IMR-90 (cell line): ENCODE data around the gene POU2F1. TPM values are rescaled to one million over a fixed set of nuclear protein-coding genes. Genes with fewer than 3 reads are reported as not detected.

Experiments used
- ATAC-seq: fragments of 200-7000 bp; cut with Tn5 transposase; 2 replicates; pipeline ENCODE4 v1.9.1; 2020; ENCODE audit warnings: low read depth, mild to moderate bottlenecking, moderate library complexity
- BruUV-seq: library from RNA; stranded (reverse); fragments of 400-500 nt; replicated peaks from 2 replicates; lab custom pipeline; 2021; lab: Mats Ljungman, UMichigan
- CTCF ChIA-PET: fragments of 300-600 bp; formaldehyde crosslinking; extraction: SDS; loops from one replicate; lab custom pipeline; 2021; ENCODE audit warnings: antibody characterized with exemption; lab: Yijun Ruan, JAX
- POLR2A ChIA-PET: fragments of 300-600 bp; sonication (Branson Sonifier 250); formaldehyde crosslinking; loops from one replicate; lab custom pipeline; 2022; ENCODE audit warnings: antibody characterized with exemption; ENCODE audit not compliant: unreplicated experiment; lab: Charles Lee
- DNase-seq: peaks from one replicate; pipeline ENCODE4 v3.0.0; 2013
- H2AFZ ChIP-seq: replicated peaks from 2 replicates; pipeline ENCODE3; 2013; ENCODE audit warnings: low read length, mild to moderate bottlenecking; ENCODE audit not compliant: poor library complexity
- H2AK5ac ChIP-seq: 2 replicates; pipeline ENCODE4 v1.6.1; 2013; ENCODE audit warnings: low read depth, low read length, inconsistent platforms
- H2AK9ac ChIP-seq: replicated peaks from 2 replicates; pipeline ENCODE3; 2013; ENCODE audit warnings: mild to moderate bottlenecking, low read depth, low read length, moderate library complexity; ENCODE audit not compliant: poor library complexity
- H2BK120ac ChIP-seq: 2 replicates; pipeline ENCODE4 v1.6.1; 2013; ENCODE audit warnings: low read depth, low read length, inconsistent platforms
- H2BK15ac ChIP-seq: 3 replicates; pipeline ENCODE4 v1.6.1; 2013; ENCODE audit warnings: low read depth, low read length, inconsistent platforms
- H2BK20ac ChIP-seq: 2 replicates; pipeline ENCODE4 v1.6.1; 2013; ENCODE audit warnings: low read depth, mild to moderate bottlenecking, inconsistent platforms, low read length, moderate library complexity
- H2BK5ac ChIP-seq: 2 replicates; pipeline ENCODE4 v1.6.1; 2013; ENCODE audit warnings: mild to moderate bottlenecking, low read depth, low read length, inconsistent platforms; ENCODE audit not compliant: poor library complexity, severe bottlenecking
- H3K14ac ChIP-seq: replicated peaks from 2 replicates; pipeline ENCODE4 v1.6.1; 2013; ENCODE audit warnings: low read depth, low read length, inconsistent platforms
- H3K18ac ChIP-seq: 2 replicates; pipeline ENCODE4 v1.6.1; 2013; ENCODE audit warnings: low read depth, low read length, control low read depth
- H3K23ac ChIP-seq: 2 replicates; pipeline ENCODE4 v1.6.1; 2013; ENCODE audit warnings: low read depth, low read length, inconsistent platforms
- H3K27ac ChIP-seq: 2 replicates; pipeline ENCODE4 v1.5.1; 2013; ENCODE audit warnings: mild to moderate bottlenecking, control low read depth, low read length; ENCODE audit not compliant: insufficient read depth
- H3K27me3 ChIP-seq: 2 replicates; pipeline ENCODE4 v1.6.1; 2013; ENCODE audit warnings: low read length; ENCODE audit not compliant: control insufficient read depth, insufficient read depth
- H3K36me3 ChIP-seq: 2 replicates; pipeline ENCODE4 v1.6.1; 2013; ENCODE audit warnings: low read length, mixed read lengths; ENCODE audit not compliant: control insufficient read depth, insufficient read depth
- H3K4ac ChIP-seq: 2 replicates; pipeline ENCODE4 v1.6.1; 2013; ENCODE audit warnings: low read depth, low read length, inconsistent platforms
- H3K4me1 ChIP-seq: 2 replicates; pipeline ENCODE4 v1.6.1; 2013; ENCODE audit warnings: low read length, mixed read lengths; ENCODE audit not compliant: control insufficient read depth, insufficient read depth
- H3K4me2 ChIP-seq: 2 replicates; pipeline ENCODE4 v1.6.1; 2013; ENCODE audit warnings: low read depth, mild to moderate bottlenecking, control low read depth, low read length, moderate library complexity
- H3K4me3 ChIP-seq: 2 replicates; pipeline ENCODE4 v1.5.1; 2013; ENCODE audit warnings: low read depth, mild to moderate bottlenecking, control low read depth, low read length, moderate library complexity; ENCODE audit not compliant: insufficient read depth
- H3K56ac ChIP-seq: 2 replicates; pipeline ENCODE4 v1.6.1; 2013; ENCODE audit warnings: low read length, inconsistent platforms; ENCODE audit not compliant: insufficient read depth; ENCODE audit errors: extremely low read depth
- H3K79me1 ChIP-seq, 2 experiments: 2 replicates each; pipeline ENCODE4 v1.6.1; 2013; ENCODE audit warnings: low read length in 2 of 2, inconsistent platforms in 1 of 2, low read depth in 1 of 2
- H3K9ac ChIP-seq: 2 replicates; pipeline ENCODE4 v1.6.1; 2013; ENCODE audit warnings: low read depth, low read length, control low read depth
- H3K9me1 ChIP-seq: 2 replicates; pipeline ENCODE4 v1.6.1; 2013; ENCODE audit warnings: low read length, inconsistent platforms; ENCODE audit not compliant: insufficient read depth
- H3K9me3 ChIP-seq: 2 replicates; pipeline ENCODE4 v1.6.1; 2013; ENCODE audit warnings: low read length; ENCODE audit not compliant: control insufficient read depth, insufficient read depth
- H4K20me1 ChIP-seq: 2 replicates; pipeline ENCODE4 v1.6.1; 2013; ENCODE audit warnings: low read length, inconsistent platforms; ENCODE audit not compliant: insufficient read depth
- H4K5ac ChIP-seq: 2 replicates; pipeline ENCODE4 v1.6.1; 2013; ENCODE audit warnings: mild to moderate bottlenecking, low read depth, low read length, control low read depth
- H4K8ac ChIP-seq, 2 experiments: 2 replicates each; pipeline ENCODE4 v1.6.1; 2013; ENCODE audit warnings: low read depth in 2 of 2, low read length in 2 of 2, control low read depth in 1 of 2, inconsistent platforms in 1 of 2
- H4K91ac ChIP-seq: 2 replicates; pipeline ENCODE4 v1.6.1; 2013; ENCODE audit warnings: low read depth, low read length, inconsistent platforms; ENCODE audit not compliant: insufficient read depth
- BHLHE40 ChIP-seq: fragments of 150-350 bp; IDR thresholded peaks from 2 replicates; pipeline ENCODE4 v1.6.1; 2016; ENCODE audit warnings: mild to moderate bottlenecking, low read depth, low read length
- CEBPB ChIP-seq: IDR thresholded peaks from 2 replicates; pipeline ENCODE4 v1.6.1; 2012; ENCODE audit warnings: low read depth, low read length, improper control_type of control experiment
- CHD1 ChIP-seq: IDR thresholded peaks from 2 replicates; pipeline ENCODE4 v1.6.1; 2012; ENCODE audit warnings: low read depth, low read length, improper control_type of control experiment
- FOS ChIP-seq: fragments of 150-350 bp; IDR thresholded peaks from 2 replicates; pipeline ENCODE4 v1.6.1; 2016; ENCODE audit warnings: low read depth, low read length
- MAFK ChIP-seq: IDR thresholded peaks from 2 replicates; pipeline ENCODE4 v1.6.1; 2012; ENCODE audit warnings: low read depth, low read length, improper control_type of control experiment
- MAZ ChIP-seq: IDR thresholded peaks from 2 replicates; pipeline ENCODE4 v1.6.1; 2012; ENCODE audit warnings: low read depth, mild to moderate bottlenecking, low read length, improper control_type of control experiment, moderate library complexity, borderline replicate concordance
- MXI1 ChIP-seq: IDR thresholded peaks from 2 replicates; pipeline ENCODE4 v1.6.1; 2012; ENCODE audit warnings: low read depth, mild to moderate bottlenecking, low read length, moderate library complexity, borderline replicate concordance
- NFE2L2 ChIP-seq: fragments of 150-350 bp; IDR thresholded peaks from 2 replicates; pipeline ENCODE4 v1.6.1; 2016; ENCODE audit warnings: low read depth, mild to moderate bottlenecking, low read length
- POLR2A ChIP-seq: IDR thresholded peaks from 2 replicates; pipeline ENCODE4 v1.6.1; 2012; ENCODE audit warnings: mild to moderate bottlenecking, low read depth, low read length
- RAD21 ChIP-seq: IDR thresholded peaks from 2 replicates; pipeline ENCODE4 v1.6.1; 2012; ENCODE audit warnings: low read length, improper control_type of control experiment
- RCOR1 ChIP-seq: IDR thresholded peaks from 2 replicates; pipeline ENCODE4 v1.6.1; 2012; ENCODE audit warnings: mild to moderate bottlenecking, low read length, improper control_type of control experiment; ENCODE audit not compliant: insufficient replicate concordance
- RFX5 ChIP-seq: IDR thresholded peaks from 2 replicates; pipeline ENCODE4 v1.8.0; 2012; ENCODE audit warnings: low read depth, mild to moderate bottlenecking, low read length, moderate library complexity
- SMC3 ChIP-seq: fragments of 150-350 bp; IDR thresholded peaks from 2 replicates; pipeline ENCODE4 v1.6.1; 2016; ENCODE audit warnings: low read depth, mild to moderate bottlenecking, antibody characterized with exemption, low read length, moderate library complexity
- dilution Hi-C: fragments of 300-500 bp; cut with HindIII; formaldehyde crosslinking; loops from one replicate; pipeline ENCODE4 v1.14.3; 2018; ENCODE audit warnings: low sequenced_read_pairs; ENCODE audit not compliant: unreplicated experiment
- in situ Hi-C: fragments of 300-500 bp; cut with MboI; formaldehyde crosslinking; loops from 3 replicates; pipeline ENCODE4 v1.14.3; 2019; ENCODE audit warnings: low sequenced_read_pairs, inconsistent platforms, mixed read lengths
- intact Hi-C: fragments of 100-400 bp; cut with micrococcal nuclease; formaldehyde crosslinking; loops from 2 replicates; pipeline ENCODE4 v1.10.0; 2022
- polyA plus RNA-seq, 3 experiments: library from polyadenylated mRNA; depleted of rRNA; stranded (reverse); fragments of >200 nt; gene quantifications; 2 replicates each; pipeline ENCODE4 v1.2.3, GENCODE V29; 2012; ENCODE audit warnings: low replicate concordance in 1 of 3
- total RNA-seq: library from RNA; depleted of rRNA; stranded (reverse); fragments of >200 nt; gene quantifications from 2 replicates; pipeline ENCODE4 v1.2.3, GENCODE V29; 2012
- TF ChIP-seq, protein P1 (sequence below): fragments of 150-350 bp; IDR thresholded peaks from 2 replicates; pipeline ENCODE4 v1.6.1; 2016; ENCODE audit warnings: low read depth, mild to moderate bottlenecking, low read length, moderate library complexity, borderline replicate concordance
- TF ChIP-seq, protein P2 (sequence below): fragments of 150-350 bp; IDR thresholded peaks from 2 replicates; pipeline ENCODE4 v1.6.1; 2017; ENCODE audit warnings: mild to moderate bottlenecking, antibody characterized with exemption, low read length, low read depth
- TF ChIP-seq, protein P3 (sequence below): conservative IDR thresholded peaks from 2 replicates; pipeline ENCODE4 v1.5.1; 2012; ENCODE audit warnings: mild to moderate bottlenecking, low read depth, low read length, improper control_type of control experiment

The POU2F1 gene
- total and polyA plus RNA-seq, 2 of the 4 experiments (the other 2 are of a cell fraction), result 1.2 to 3.4 TPM

DNA sequence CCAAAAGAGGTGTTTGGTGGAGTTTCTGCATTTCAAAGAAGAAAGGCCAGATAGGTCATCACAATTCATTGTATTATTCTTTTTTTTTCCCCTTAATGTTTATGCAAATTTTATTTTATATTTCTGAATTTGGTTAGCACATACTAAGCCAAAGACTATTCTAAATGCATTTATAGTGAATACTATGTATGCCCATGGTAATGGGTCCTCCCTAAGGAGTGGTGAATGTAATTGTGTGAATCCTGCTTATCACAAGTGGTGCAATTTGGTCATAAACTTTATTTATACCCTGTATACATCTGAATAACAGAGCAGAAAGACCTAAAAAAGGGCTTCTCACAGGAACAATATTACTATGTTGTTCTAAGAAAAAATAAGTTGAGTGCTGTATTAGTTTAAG lies 198.6 kb downstream of the POU2F1 start:
- Histone ChIP-seq H3K4ac (no peak overlapping the region), H4K20me1 (no peaks in the 10 kb centered on the region), H3K27me3 (no peaks in the 10 kb centered on the region), H3K56ac (no peak overlapping the region), H2BK120ac (no peak overlapping the region), H3K27ac (no peak overlapping the region), H3K23ac (no peak overlapping the region), H4K5ac (no peak overlapping the region), H4K91ac (no peak overlapping the region), H3K36me3 (peaks cover 6% of the 10 kb centered on the region), H3K9me1 (no peaks in the 10 kb centered on the region), H3K4me3 (no peak overlapping the region), H3K14ac (no peak overlapping the region), H2AK5ac (no peak overlapping the region), H2BK20ac (no peak overlapping the region), H2BK5ac (no peak overlapping the region), H2BK15ac (no peak overlapping the region), H4K8ac (no peak overlapping the region), H2AK9ac (no peak overlapping the region), H3K9ac (no peak overlapping the region), H3K18ac (no peak overlapping the region), H2AFZ (no peak overlapping the region), H3K4me1 (no peaks in the 10 kb centered on the region), H3K79me1 (no peaks in the 10 kb centered on the region), H3K9me3 (no peaks in the 10 kb centered on the region), H3K4me2 (no peak overlapping the region)
- dilution Hi-C loops, result no loop called here
- DNase-seq, result no peak
- in situ Hi-C loops, result no loop called here
- intact Hi-C loops, result no loop called here
- ATAC-seq, result no peak
- ChIA-PET POLR2A (no interaction called here), CTCF (no interaction called here)
- BruUV-seq, result no TSS peak
- TF ChIP-seq, protein P1, sequence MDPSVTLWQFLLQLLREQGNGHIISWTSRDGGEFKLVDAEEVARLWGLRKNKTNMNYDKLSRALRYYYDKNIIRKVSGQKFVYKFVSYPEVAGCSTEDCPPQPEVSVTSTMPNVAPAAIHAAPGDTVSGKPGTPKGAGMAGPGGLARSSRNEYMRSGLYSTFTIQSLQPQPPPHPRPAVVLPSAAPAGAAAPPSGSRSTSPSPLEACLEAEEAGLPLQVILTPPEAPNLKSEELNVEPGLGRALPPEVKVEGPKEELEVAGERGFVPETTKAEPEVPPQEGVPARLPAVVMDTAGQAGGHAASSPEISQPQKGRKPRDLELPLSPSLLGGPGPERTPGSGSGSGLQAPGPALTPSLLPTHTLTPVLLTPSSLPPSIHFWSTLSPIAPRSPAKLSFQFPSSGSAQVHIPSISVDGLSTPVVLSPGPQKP, result no peak
- TF ChIP-seq MAFK, result no peak
- no peak for TF ChIP-seq MAZ
- TF ChIP-seq POLR2A, result no peak
- TF ChIP-seq, protein P2, sequence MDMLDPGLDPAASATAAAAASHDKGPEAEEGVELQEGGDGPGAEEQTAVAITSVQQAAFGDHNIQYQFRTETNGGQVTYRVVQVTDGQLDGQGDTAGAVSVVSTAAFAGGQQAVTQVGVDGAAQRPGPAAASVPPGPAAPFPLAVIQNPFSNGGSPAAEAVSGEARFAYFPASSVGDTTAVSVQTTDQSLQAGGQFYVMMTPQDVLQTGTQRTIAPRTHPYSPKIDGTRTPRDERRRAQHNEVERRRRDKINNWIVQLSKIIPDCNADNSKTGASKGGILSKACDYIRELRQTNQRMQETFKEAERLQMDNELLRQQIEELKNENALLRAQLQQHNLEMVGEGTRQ, result no peak
- TF ChIP-seq CEBPB, result no peak
- TF ChIP-seq FOS, result no peak
- no peak for TF ChIP-seq RFX5
- TF ChIP-seq BHLHE40, result no peak
- TF ChIP-seq, protein P3, sequence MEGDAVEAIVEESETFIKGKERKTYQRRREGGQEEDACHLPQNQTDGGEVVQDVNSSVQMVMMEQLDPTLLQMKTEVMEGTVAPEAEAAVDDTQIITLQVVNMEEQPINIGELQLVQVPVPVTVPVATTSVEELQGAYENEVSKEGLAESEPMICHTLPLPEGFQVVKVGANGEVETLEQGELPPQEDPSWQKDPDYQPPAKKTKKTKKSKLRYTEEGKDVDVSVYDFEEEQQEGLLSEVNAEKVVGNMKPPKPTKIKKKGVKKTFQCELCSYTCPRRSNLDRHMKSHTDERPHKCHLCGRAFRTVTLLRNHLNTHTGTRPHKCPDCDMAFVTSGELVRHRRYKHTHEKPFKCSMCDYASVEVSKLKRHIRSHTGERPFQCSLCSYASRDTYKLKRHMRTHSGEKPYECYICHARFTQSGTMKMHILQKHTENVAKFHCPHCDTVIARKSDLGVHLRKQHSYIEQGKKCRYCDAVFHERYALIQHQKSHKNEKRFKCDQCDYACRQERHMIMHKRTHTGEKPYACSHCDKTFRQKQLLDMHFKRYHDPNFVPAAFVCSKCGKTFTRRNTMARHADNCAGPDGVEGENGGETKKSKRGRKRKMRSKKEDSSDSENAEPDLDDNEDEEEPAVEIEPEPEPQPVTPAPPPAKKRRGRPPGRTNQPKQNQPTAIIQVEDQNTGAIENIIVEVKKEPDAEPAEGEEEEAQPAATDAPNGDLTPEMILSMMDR, result no peak
- TF ChIP-seq RCOR1, result no peak
- no peak for TF ChIP-seq CHD1
- no peak for TF ChIP-seq SMC3
- TF ChIP-seq MXI1, result no peak
- no peak for TF ChIP-seq NFE2L2
- no peak for TF ChIP-seq RAD21
